OCI-LY7 (cell line): Measurements from ENCODE around the gene RPL36. TPM values are rescaled to one million over a fixed set of nuclear protein-coding genes. Genes with fewer than 3 reads are reported as not detected.

Source experiments
- BruUV-seq: library from RNA; stranded (reverse); fragments of 400-500 nt; replicated peaks from 2 replicates; lab custom pipeline; 2021; lab: Mats Ljungman, UMichigan
- CTCF ChIA-PET: fragments of 300-600 bp; sonication (Branson Sonifier 250); formaldehyde crosslinking; loops from one replicate; lab custom pipeline; 2022; ENCODE audit warnings: antibody characterized with exemption; ENCODE audit not compliant: unreplicated experiment; lab: Charles Lee
- POLR2A ChIA-PET: fragments of 300-600 bp; sonication (Branson Sonifier 250); formaldehyde crosslinking; loops from one replicate; lab custom pipeline; 2022; ENCODE audit warnings: antibody characterized with exemption; lab: Charles Lee
- DNase-seq: peaks from one replicate; pipeline ENCODE4 v3.0.0-alpha.2; 2015; ENCODE audit warnings: low spot score
- H2AFZ ChIP-seq: fragments of 200-600 bp; sonication (generic), shearing (Covaris generic); 2 replicates; pipeline ENCODE4 v1.6.1; 2014; ENCODE audit warnings: mild to moderate bottlenecking, antibody characterized with exemption, low read length, moderate library complexity
- H3K27ac ChIP-seq: fragments of 200-600 bp; sonication (generic); 2 replicates; pipeline ENCODE4 v1.5.1; 2014; ENCODE audit warnings: mixed run types, low read depth, mild to moderate bottlenecking, moderate library complexity, low read length, inconsistent platforms; ENCODE audit not compliant: poor library complexity, severe bottlenecking
- H3K36me3 ChIP-seq: fragments of 200-600 bp; sonication (generic); 2 replicates; pipeline ENCODE4 v1.6.1; 2014; ENCODE audit warnings: mild to moderate bottlenecking, antibody characterized with exemption, low read length, moderate library complexity, mixed read lengths; ENCODE audit not compliant: insufficient read depth
- H3K4me1 ChIP-seq: fragments of 200-600 bp; sonication (generic); 2 replicates; pipeline ENCODE4 v1.5.1; 2014; ENCODE audit warnings: mild to moderate bottlenecking, low read length; ENCODE audit not compliant: insufficient read depth, poor library complexity, severe bottlenecking
- H3K4me2 ChIP-seq: fragments of 200-600 bp; sonication (generic); 2 replicates; pipeline ENCODE4 v1.6.1; 2014; ENCODE audit warnings: mild to moderate bottlenecking, low read length
- H3K4me3 ChIP-seq: fragments of 200-600 bp; sonication (generic); 2 replicates; pipeline ENCODE4 v1.5.1; 2014; ENCODE audit warnings: mild to moderate bottlenecking, low read depth, low read length; ENCODE audit not compliant: poor library complexity, severe bottlenecking
- H3K79me2 ChIP-seq: fragments of 200-600 bp; sonication (generic); 2 replicates; pipeline ENCODE4 v1.6.1; 2016; ENCODE audit warnings: low read depth, mild to moderate bottlenecking, low read length, moderate library complexity, mixed read lengths; ENCODE audit not compliant: insufficient read depth
- H3K9me2 ChIP-seq: fragments of 200-600 bp; sonication (generic); 2 replicates; pipeline ENCODE4 v1.6.1; 2016; ENCODE audit warnings: mild to moderate bottlenecking, low read length, mixed read lengths; ENCODE audit not compliant: insufficient read depth
- H3K9me3 ChIP-seq: fragments of 200-600 bp; sonication (generic); 2 replicates; pipeline ENCODE4 v1.6.1; 2014; ENCODE audit warnings: mild to moderate bottlenecking, mixed run types, low read length, mixed read lengths
- H4K20me1 ChIP-seq: fragments of 200-600 bp; sonication (generic); 2 replicates; pipeline ENCODE4 v1.6.1; 2014; ENCODE audit warnings: mild to moderate bottlenecking, antibody characterized with exemption, low read length, moderate library complexity, mixed read lengths; ENCODE audit not compliant: insufficient read depth
- EZH2phosphoT487 ChIP-seq: fragments of 200-600 bp; sonication (generic); IDR thresholded peaks from 2 replicates; pipeline ENCODE4 v1.6.1; 2018; ENCODE audit warnings: low read depth, borderline replicate concordance, mild to moderate bottlenecking, mixed run types, antibody characterized with exemption, low read length, moderate library complexity, mixed read lengths
- intact Hi-C: fragments of 100-400 bp; cut with micrococcal nuclease; formaldehyde crosslinking; loops from one replicate; pipeline ENCODE4 v1.10.0; 2022; ENCODE audit not compliant: unreplicated experiment
- total RNA-seq, 2 experiments: library from RNA; depleted of rRNA in 1 of 2; stranded (reverse); fragments of >200 nt in 1 of 2; shearing (Covaris generic) in 1 of 2; gene quantifications; 2 replicates each; pipeline ENCODE4 v1.2.3, GENCODE V29; 2014 to 2022
- TF ChIP-seq, protein P1 (sequence below): fragments of 200-600 bp; sonication (generic); conservative IDR thresholded peaks from 2 replicates; pipeline ENCODE4 v1.5.1; 2014; ENCODE audit warnings: mild to moderate bottlenecking, antibody characterized with exemption, low read length, moderate library complexity, mixed read lengths

RPL36 gene
- total RNA-seq, 2 experiments from 2014 or later, result 1,257 to 1,936 TPM

DNA sequence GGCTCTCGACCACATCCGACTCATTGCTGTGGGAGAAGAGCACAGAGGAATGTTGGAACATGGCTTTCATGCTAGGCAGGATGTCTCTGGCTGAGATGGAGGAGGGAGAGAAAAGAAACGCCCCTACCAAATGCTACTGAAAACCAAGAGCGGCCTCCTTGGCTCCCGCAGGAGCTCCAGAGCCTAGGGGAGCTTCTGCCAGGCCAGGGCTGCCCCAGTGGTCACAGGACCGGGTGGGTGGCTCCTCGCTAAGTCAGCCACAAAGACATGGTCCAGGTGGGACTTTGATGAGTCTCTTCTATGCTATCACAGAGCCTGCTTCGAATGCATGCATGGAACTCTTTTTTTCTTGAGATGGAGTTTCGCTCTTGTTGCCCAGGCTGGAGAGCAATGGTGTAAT is 23.1 kb downstream of the RPL36 start:
- POLR2A ChIA-PET, result no interaction called here
- CTCF ChIA-PET, result no interaction called here
- no peak overlapping the region for H3K4me2 ChIP-seq
- BruUV-seq, result no TSS peak
- H4K20me1 ChIP-seq, result no peaks in the 10 kb centered on the region
- no peak for TF ChIP-seq EZH2phosphoT487
- TF ChIP-seq, protein P1, sequence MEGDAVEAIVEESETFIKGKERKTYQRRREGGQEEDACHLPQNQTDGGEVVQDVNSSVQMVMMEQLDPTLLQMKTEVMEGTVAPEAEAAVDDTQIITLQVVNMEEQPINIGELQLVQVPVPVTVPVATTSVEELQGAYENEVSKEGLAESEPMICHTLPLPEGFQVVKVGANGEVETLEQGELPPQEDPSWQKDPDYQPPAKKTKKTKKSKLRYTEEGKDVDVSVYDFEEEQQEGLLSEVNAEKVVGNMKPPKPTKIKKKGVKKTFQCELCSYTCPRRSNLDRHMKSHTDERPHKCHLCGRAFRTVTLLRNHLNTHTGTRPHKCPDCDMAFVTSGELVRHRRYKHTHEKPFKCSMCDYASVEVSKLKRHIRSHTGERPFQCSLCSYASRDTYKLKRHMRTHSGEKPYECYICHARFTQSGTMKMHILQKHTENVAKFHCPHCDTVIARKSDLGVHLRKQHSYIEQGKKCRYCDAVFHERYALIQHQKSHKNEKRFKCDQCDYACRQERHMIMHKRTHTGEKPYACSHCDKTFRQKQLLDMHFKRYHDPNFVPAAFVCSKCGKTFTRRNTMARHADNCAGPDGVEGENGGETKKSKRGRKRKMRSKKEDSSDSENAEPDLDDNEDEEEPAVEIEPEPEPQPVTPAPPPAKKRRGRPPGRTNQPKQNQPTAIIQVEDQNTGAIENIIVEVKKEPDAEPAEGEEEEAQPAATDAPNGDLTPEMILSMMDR, result no peak
- H3K9me3 ChIP-seq, result no peaks in the 10 kb centered on the region
- DNase-seq, result no peak
- peaks cover 12% of the 10 kb centered on the region for H3K4me1 ChIP-seq
- H3K36me3 ChIP-seq, result peaks cover 91% of the 10 kb centered on the region
- H3K27ac ChIP-seq, result no peak overlapping the region
- H3K9me2 ChIP-seq, result no peaks in the 10 kb centered on the region
- H3K4me3 ChIP-seq, result no peak overlapping the region
- peaks cover 47% of the 10 kb centered on the region for H3K79me2 ChIP-seq
- H2AFZ ChIP-seq, result no peak overlapping the region
- intact Hi-C loops, result no loop called here

- Histone ChIP-seq H3K9me3 (no peaks in the 10 kb centered on the region), H3K4me1 (peaks cover 18% of the 10 kb centered on the region), H3K36me3 (peaks cover 91% of the 10 kb centered on the region), H3K4me3 (no peak overlapping the region), H4K20me1 (0 out of 2 replicates have a peak, but pooled peaks cover 8% of the 10 kb centered on the region), H2AFZ (no peak overlapping the region), H3K79me2 (peaks cover 63% of the 10 kb centered on the region), H3K4me2 (no peak overlapping the region), H3K27ac (no peak overlapping the region), H3K9me2 (no peaks in the 10 kb centered on the region)
- CTCF ChIA-PET, result no interaction called here
- BruUV-seq, result no TSS peak
- no peak for DNase-seq
- intact Hi-C loops, result no loop called here
- TF ChIP-seq EZH2phosphoT487, result no peak
- TF ChIP-seq, protein P1, result no peak
- POLR2A ChIA-PET, result no interaction called here
Observed at GRCh38 chr19:5714816-5715215, 24.7 kb downstream of the RPL36 start.

DNA sequence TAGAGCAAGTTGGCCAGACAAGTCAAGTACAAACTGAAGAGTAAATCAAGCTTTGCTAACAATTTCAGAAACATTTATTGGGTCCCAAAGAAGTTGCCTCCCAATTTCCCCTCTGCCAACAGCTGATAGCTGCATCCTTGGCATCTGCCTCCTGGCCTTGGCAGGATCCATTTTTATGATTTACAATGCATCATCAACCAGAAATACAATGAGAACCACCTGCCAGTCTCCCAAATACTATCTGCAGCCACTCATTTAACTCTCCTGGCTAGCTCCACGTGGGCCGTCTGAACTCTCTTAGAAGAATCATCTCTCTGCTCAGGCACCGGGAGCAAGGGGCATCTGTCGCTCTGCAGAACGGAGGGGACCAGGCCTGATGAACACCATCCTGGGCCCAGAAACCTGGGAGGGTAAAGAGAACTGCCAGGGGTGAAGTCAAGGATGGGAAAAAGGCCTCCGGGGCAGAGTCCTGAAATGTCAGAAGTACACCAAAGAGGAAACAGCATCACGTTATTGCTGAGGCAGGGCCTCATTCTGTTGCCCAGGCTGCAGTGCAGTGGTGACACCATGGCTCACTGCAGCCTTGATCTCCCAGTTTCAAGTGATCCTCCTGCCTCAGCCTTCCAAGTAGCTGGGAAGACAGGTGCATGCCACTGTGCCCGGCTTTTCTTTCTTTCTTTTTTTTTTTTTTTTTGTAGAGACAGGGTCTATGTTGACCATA is 27.3 kb downstream of the RPL36 start:
- CTCF ChIA-PET, result no interaction called here
- no peak for DNase-seq
- H3K4me1 ChIP-seq, result peaks cover 26% of the 10 kb centered on the region
- H3K4me2 ChIP-seq, result peak overlapping the region; percentile 82
- H4K20me1 ChIP-seq, result 0 out of 2 replicates have a peak, but pooled peaks cover 8% of the 10 kb centered on the region
- BruUV-seq, result no TSS peak
- peak overlapping the region; percentile 85 for H3K27ac ChIP-seq
- H3K4me3 ChIP-seq, result peak overlapping the region; percentile 98
- H2AFZ ChIP-seq, result no peak overlapping the region
- TF ChIP-seq, protein P1, result no peak
- TF ChIP-seq EZH2phosphoT487, result no peak
- H3K79me2 ChIP-seq, result peaks cover 64% of the 10 kb centered on the region
- POLR2A ChIA-PET, result interaction anchor here (0.5 to 2.7 kb wide), 5 partner anchors 31 to 830 kb away, joined by 3 to 8 read pairs (median 3); partner anchors contain the start of genes SAFB and SAFB2
- no peaks in the 10 kb centered on the region for H3K9me3 ChIP-seq
- intact Hi-C loops, result no loop called here
- peaks cover 65% of the 10 kb centered on the region for H3K36me3 ChIP-seq
- no peaks in the 10 kb centered on the region for H3K9me2 ChIP-seq
